Measurements from ENCODE around the gene MAPK14. TPM values are rescaled to one million over a fixed set of nuclear protein-coding genes. Genes with fewer than 3 reads are reported as not detected.

Gene MAPK14
- total and polyA plus RNA-seq, 2 donors from 2014 or later, result 19.9 to 56.6 TPM

DNA sequence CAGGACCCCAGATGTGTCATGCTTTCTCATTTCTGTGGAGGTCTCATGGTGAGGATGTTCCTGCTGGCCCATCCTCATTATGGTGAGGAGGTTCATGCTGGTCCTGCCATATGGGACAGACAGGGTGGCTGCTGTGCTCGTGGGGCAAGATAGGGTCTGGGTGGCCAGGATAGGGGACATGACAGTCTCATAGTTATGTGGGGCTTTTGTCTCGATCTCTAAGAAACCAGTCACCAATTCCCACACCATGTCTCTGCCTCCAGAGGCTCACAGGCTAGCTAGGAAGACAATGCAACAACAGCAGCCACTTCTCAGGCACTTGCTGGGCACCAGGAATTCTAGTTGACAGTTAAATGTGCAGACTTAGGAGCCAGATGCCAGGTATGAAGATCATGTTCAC, 98.5 kb downstream of the MAPK14 start:
- no peak overlapping the region for H3K27ac ChIP-seq (ENCODE audit: low read depth in 2 of 2, low read length in 2 of 2)
- no peaks in the 10 kb centered on the region for H3K9me3 ChIP-seq (ENCODE audit: control insufficient read depth in 2 of 3, insufficient read depth in 1 of 3, low read length in 3 of 3)
- TF ChIP-seq, protein P1, sequence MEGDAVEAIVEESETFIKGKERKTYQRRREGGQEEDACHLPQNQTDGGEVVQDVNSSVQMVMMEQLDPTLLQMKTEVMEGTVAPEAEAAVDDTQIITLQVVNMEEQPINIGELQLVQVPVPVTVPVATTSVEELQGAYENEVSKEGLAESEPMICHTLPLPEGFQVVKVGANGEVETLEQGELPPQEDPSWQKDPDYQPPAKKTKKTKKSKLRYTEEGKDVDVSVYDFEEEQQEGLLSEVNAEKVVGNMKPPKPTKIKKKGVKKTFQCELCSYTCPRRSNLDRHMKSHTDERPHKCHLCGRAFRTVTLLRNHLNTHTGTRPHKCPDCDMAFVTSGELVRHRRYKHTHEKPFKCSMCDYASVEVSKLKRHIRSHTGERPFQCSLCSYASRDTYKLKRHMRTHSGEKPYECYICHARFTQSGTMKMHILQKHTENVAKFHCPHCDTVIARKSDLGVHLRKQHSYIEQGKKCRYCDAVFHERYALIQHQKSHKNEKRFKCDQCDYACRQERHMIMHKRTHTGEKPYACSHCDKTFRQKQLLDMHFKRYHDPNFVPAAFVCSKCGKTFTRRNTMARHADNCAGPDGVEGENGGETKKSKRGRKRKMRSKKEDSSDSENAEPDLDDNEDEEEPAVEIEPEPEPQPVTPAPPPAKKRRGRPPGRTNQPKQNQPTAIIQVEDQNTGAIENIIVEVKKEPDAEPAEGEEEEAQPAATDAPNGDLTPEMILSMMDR (IDR thresholded peaks at IDR 0.05; ENCODE audit: borderline replicate concordance, extremely low read depth, insufficient read depth), result no peak
- H3K9ac ChIP-seq (ENCODE audit: low read length in 3 of 3), result no peak overlapping the region
- DNase-seq (no peak), FAIRE-seq (no peak)
- H3K36me3 ChIP-seq (ENCODE audit: control insufficient read depth in 2 of 3, insufficient read depth in 3 of 3, low read length in 3 of 3), result no peaks in the 10 kb centered on the region
- no peak overlapping the region for H3K4me3 ChIP-seq (ENCODE audit: low read length in 3 of 3)
- H3K27me3 ChIP-seq (ENCODE audit: control insufficient read depth, insufficient read depth, low read length), result no peaks in the 10 kb centered on the region
- intact Hi-C loops (cut with DNase I), result no loop called here
- peaks cover 0 to 17% (median 5%) of the 10 kb centered on the region in 3 donors for H3K4me1 ChIP-seq (ENCODE audit: control insufficient read depth in 2 of 3, insufficient read depth in 2 of 3, low read depth in 1 of 3, low read length in 3 of 3)

DNA sequence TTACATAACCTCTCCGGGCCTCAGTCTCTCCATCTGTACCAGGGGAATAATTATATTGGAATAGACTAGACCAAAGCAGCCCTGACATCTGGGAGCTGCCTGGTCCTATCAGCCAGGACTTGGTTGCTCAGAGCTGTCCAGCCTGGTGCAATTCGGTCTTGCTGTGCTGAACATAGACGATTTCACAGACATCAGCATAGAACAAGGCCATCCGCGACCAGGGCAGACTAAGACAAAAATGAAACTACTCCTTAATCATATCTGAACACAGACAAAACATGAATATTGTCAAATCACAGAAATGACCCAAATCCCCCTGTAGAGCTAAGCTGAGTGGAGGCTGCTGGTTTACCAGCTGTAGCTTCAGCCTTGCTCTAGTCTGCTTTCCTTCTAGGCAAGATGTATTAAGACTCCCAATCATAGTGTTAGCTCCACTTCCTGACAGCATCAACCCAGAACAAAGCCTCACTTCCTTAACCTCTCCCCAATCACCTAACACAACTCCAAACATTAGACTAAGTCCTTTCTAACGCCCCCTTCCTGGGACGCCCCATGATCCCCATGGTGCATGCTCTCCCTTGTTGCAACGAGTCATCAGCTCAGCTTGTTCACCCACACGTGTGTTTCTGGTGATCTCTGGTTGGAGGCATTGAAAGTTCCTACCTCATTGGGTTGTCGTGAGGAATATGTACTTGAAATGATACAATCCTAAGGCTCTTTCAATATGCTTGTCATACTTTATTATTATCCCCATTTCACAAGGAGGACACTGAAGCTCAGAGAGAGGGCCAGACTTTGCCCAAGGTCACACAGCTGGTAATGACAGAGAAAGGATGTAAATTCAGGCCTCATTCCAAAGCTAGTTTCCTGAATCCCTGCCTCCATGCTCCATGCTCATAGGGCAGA, 99.2 kb downstream of the MAPK14 start:
- DNase-seq (no peak), FAIRE-seq (no peak)
- TF ChIP-seq, protein P1 (IDR thresholded peaks at IDR 0.05; ENCODE audit: borderline replicate concordance, extremely low read depth, insufficient read depth), result no peak
- no peak overlapping the region for H3K9ac ChIP-seq (ENCODE audit: low read length in 3 of 3)
- intact Hi-C loops (cut with DNase I), result no loop called here
- H3K36me3 ChIP-seq (ENCODE audit: control insufficient read depth in 2 of 3, insufficient read depth in 3 of 3, low read length in 3 of 3), result no peaks in the 10 kb centered on the region
- H3K4me1 ChIP-seq (ENCODE audit: control insufficient read depth in 2 of 3, insufficient read depth in 2 of 3, low read depth in 1 of 3, low read length in 3 of 3), result peaks cover 2 to 21% (median 9%) of the 10 kb centered on the region in 3 donors
- H3K27me3 ChIP-seq (ENCODE audit: control insufficient read depth, insufficient read depth, low read length), result no peaks in the 10 kb centered on the region
- H3K9me3 ChIP-seq (ENCODE audit: control insufficient read depth in 2 of 3, insufficient read depth in 1 of 3, low read length in 3 of 3), result no peaks in the 10 kb centered on the region
- no peak overlapping the region for H3K27ac ChIP-seq (ENCODE audit: low read depth in 2 of 2, low read length in 2 of 2)
- no peak overlapping the region for H3K4me3 ChIP-seq (ENCODE audit: low read length in 3 of 3)

DNA sequence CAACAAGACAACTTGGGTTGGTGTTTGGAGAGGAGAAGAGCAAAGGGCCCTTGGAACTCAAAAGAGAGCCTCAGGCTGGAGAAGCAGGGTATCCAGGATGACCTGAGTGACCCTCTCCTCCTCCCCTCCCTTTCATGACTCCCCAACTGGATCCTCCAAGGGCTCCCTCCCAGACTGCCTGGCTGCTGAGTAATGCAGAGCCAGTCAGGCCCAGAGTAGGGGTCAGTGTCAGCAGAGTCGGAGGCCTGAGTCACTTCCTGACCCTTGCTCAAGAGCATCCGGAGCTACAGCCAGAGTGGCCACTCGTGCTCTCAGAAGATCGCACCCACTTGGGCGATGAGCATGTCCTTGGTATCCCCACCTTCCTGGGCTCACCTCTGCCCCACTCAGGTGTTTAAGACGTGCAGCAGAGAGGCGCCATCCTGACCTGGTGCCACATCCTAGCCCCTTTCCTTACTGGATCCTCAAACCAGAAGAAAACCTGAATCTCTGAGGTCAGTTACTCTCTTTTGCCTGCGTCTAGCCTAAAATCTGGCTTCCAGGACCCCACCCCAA, 99.9 kb downstream of the MAPK14 start:
- Histone ChIP-seq H3K27ac (ENCODE audit: low read depth in 2 of 2, low read length in 2 of 2) (no peak overlapping the region), H3K27me3 (ENCODE audit: control insufficient read depth, insufficient read depth, low read length) (no peaks in the 10 kb centered on the region), H3K4me1 (ENCODE audit: control insufficient read depth in 2 of 3, insufficient read depth in 2 of 3, low read depth in 1 of 3, low read length in 3 of 3) (peaks cover 2 to 28% (median 17%) of the 10 kb centered on the region in 3 donors), H3K4me3 (ENCODE audit: low read length in 3 of 3) (no peak overlapping the region), H3K9ac (ENCODE audit: low read length in 3 of 3) (no peak overlapping the region), H3K36me3 (ENCODE audit: control insufficient read depth in 2 of 3, insufficient read depth in 3 of 3, low read length in 3 of 3) (no peaks in the 10 kb centered on the region), H3K9me3 (ENCODE audit: control insufficient read depth in 2 of 3, insufficient read depth in 1 of 3, low read length in 3 of 3) (no peaks in the 10 kb centered on the region)
- FAIRE-seq (no peak), DNase-seq (peak in 1 of 5 donors; percentile 82)
- TF ChIP-seq, protein P1 (IDR thresholded peaks at IDR 0.05; ENCODE audit: borderline replicate concordance, extremely low read depth, insufficient read depth), result no peak
- intact Hi-C loops (cut with DNase I), result no loop called here
